H7 (cell line): ENCODE data around the gene CDKN1B. TPM values are rescaled to one million over a fixed set of nuclear protein-coding genes. Genes with fewer than 3 reads are reported as not detected.

Experiments used
- DNase-seq: peaks from one replicate; pipeline ENCODE4 v3.0.0; 2012
- H3K27me3 ChIP-seq: 2 replicates; pipeline ENCODE4 v1.6.0; 2011; ENCODE audit warnings: mild to moderate bottlenecking, low read length; ENCODE audit not compliant: control insufficient read depth, insufficient read depth
- H3K36me3 ChIP-seq: replicated peaks from 2 replicates; pipeline ENCODE4 v1.5.1; 2011; ENCODE audit warnings: low read length; ENCODE audit not compliant: control insufficient read depth, insufficient read depth
- H3K4me3 ChIP-seq: 2 replicates; pipeline ENCODE4 v1.5.1; 2011; ENCODE audit warnings: low read depth, mild to moderate bottlenecking, control low read depth, low read length, moderate library complexity; ENCODE audit not compliant: insufficient read depth
- total RNA-seq: library from RNA; depleted of rRNA; stranded (reverse); fragments of >200 nt; shearing (Covaris generic); gene quantifications from 2 replicates; pipeline ENCODE4 v1.2.3, GENCODE V29; 2014; rRNA removed

The CDKN1B gene
- total RNA-seq, 1 experiment from 2014 or later: 11.7 TPM

DNA sequence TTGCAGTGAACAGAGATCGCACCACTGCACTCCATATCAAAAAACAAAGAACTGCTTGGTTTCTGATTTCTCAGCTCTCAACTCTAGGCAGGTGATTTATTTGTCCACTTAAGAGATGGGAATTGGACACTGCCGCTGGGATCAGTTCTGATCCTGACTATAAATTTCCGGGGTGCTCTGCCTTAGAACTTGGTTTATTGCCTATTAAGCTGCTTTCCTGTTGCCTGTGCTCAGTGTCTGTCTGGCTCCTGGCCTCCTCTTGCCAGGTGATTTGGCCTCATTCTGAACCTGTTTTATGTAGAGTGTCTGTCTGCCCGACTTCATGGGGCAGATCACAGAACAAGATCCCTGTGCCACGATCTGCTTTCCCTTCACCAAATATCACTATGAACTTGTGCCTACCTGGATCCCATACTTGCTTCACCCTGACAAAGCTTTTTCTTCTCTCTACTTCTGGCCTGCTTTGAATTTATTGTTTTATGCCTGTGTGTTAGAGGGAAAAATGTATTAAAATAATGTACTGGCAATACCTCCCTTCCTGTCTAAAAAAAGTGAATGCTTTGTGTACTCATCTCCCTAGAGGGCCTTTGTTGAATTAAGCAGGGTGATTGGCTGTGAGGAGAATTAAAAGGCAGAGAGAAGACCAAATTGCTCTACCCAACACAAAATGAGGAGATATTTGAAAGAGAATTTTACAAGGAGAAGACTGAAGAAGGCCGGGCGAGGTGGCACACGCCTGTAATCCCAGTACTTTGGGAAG, 27.6 kb downstream of the CDKN1B start:
- Histone ChIP-seq H3K27me3 (no peaks in the 10 kb centered on the region), H3K4me3 (no peak overlapping the region), H3K36me3 (no peaks in the 10 kb centered on the region)
- no peak for DNase-seq

- DNase-seq: no peak
- no peaks in the 10 kb centered on the region for H3K36me3 ChIP-seq
- no peak overlapping the region for H3K4me3 ChIP-seq
- H3K27me3 ChIP-seq: no peaks in the 10 kb centered on the region
These were observed 28.5 kb downstream of the CDKN1B start for GRCh38 chr12:12745576-12746211.

GRCh38 chr12:12747278-12747677, 30.1 kb downstream of the CDKN1B start:
- H3K4me3 ChIP-seq: no peak overlapping the region
- DNase-seq: no peak
- no peaks in the 10 kb centered on the region for H3K36me3 ChIP-seq
- H3K27me3 ChIP-seq: no peaks in the 10 kb centered on the region

DNA sequence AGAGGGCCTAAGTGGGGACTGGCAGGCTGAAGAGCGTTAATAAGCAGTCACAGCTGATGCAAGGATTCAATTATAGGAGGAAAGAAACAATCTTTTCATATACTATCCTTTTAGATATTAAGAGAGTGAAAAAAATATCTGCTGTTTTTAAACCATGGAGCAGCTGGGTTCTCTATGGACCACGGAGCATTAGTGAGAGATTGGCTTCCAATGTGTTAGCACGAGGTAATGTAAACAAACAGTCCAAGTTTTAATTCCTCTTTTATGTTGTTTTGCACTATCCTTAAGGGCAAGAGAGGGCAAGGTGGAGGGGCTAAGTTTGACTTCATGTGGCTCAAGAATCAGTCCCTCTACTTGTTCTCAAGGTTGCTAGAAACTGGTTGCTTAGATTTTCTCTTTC, 30.9 kb downstream of the CDKN1B start:
- H3K36me3 ChIP-seq: no peaks in the 10 kb centered on the region
- no peak for DNase-seq

DNA sequence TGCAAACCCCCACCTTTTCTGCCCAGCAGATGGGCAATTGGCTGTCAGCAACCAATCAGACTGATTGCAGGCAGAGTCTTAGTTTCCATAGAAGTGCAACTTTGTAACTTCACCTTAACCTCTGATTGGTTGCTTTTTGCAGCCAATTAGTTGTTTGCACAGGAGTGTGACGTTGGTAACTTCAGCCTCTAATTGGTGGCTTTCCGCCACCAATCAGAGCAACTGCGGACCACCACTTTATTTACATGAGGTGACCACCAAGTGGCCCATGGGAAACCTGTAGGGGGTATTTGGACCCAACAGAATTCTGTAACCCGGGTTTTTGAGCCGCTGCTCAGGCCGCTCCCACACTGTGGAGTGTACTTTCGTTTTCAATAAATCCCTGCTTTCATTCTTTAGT, 32.3 kb downstream of the CDKN1B start:
- DNase-seq: no peak
- no peaks in the 10 kb centered on the region for H3K36me3 ChIP-seq

More for the DNA sequence above, 30.9 kb downstream of the CDKN1B start:
- Histone ChIP-seq H3K4me3 (no peak overlapping the region), H3K27me3 (no peaks in the 10 kb centered on the region)

DNA sequence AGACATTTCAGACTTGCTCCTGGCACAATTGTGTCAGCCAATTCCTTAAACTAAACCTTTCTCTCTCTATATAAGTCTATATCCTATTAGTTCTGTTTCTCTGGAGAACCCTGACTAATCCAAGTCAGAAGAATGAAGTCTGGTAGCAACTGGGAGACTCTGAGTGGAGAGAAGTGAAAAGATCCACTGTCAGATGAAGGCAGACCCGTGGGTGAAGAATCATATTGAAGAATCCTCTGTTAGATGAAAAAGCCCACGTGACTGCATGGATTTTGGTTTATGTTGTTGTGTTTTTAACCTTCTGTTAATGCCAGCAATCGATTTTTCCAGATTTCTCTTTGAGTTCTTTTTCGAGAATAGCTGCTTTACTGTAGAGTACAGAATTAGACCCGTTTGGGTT, 38.8 kb downstream of the CDKN1B start:
- H3K36me3 ChIP-seq: no peaks in the 10 kb centered on the region
- no peak overlapping the region for H3K4me3 ChIP-seq
- no peaks in the 10 kb centered on the region for H3K27me3 ChIP-seq
- no peak for DNase-seq

More for the DNA sequence above, 32.3 kb downstream of the CDKN1B start:
- Histone ChIP-seq H3K4me3 (no peak overlapping the region), H3K27me3 (no peaks in the 10 kb centered on the region)

DNA sequence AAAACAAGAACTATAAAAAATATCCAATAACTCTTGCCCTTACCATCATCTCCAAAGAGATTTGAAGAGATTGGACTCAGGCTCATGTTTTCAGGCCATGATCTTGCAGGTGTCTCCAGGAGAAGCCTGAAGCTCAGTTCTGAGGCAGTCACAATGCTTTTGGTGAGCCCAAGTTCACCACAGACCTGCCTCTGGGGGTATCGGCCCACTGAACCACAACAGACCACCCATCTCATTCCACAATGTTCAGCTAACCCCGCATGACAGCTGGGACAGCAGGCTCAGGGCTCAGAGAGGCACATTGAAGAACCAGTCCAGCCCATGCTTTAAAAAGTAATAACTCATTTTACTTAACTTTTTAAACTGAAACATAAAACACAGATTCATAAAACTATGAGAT, 40.0 kb downstream of the CDKN1B start:
- no peaks in the 10 kb centered on the region for H3K36me3 ChIP-seq
- H3K4me3 ChIP-seq: no peak overlapping the region
- no peak for DNase-seq
- H3K27me3 ChIP-seq: no peaks in the 10 kb centered on the region

- H3K4me3 ChIP-seq: no peak overlapping the region
- no peak for DNase-seq
- no peaks in the 10 kb centered on the region for H3K36me3 ChIP-seq
- H3K27me3 ChIP-seq: no peaks in the 10 kb centered on the region
These were observed 42.2 kb downstream of the CDKN1B start for GRCh38 chr12:12759234-12759915.

DNA sequence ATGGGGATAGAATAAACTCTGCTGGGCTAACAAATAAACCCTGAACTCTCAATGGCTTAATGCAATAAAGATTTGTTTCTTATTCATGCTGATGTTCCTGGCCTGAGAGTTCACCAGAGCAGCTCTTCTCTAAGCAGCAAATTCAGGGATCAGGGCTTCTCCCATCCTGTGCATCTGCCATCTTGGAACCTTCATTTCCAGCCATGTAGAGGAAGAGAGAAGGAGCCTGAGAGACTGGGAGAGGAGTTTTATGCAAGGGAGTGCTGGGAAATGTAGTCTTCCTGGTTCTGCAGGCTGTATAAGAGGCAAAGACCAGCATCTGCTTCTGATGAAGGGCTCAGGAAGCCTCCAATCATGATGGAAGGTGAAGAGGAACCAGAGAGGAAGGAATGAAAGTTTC, 47.7 kb downstream of the CDKN1B start:
- Histone ChIP-seq H3K36me3 (no peaks in the 10 kb centered on the region), H3K27me3 (no peaks in the 10 kb centered on the region), H3K4me3 (no peak overlapping the region)
- no peak for DNase-seq

DNA sequence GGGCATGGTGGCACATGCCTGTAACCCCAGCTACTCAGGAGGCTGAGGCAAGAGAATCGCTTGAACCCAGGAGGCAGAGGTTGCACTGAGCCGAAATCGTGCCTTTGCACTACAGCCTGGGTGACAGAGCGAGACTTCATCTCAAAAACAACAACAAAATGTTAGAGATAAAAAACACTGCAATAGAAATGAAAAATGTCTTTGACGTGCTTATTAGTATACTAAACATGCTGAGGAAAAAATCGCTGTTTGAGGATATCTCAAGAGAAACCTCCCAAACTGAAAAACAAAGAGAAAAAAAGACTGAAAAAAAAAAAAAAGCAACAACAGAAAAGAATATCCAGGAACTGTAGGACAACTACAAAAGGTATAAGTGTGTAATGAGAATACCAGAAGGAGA, 53.1 kb downstream of the CDKN1B start:
- Histone ChIP-seq H3K27me3 (no peaks in the 10 kb centered on the region), H3K4me3 (no peak overlapping the region), H3K36me3 (no peaks in the 10 kb centered on the region)
- DNase-seq: no peak

Other genes starting within 250 kb of the CDKN1B start
- gene DUSP16, start 154.5 kb upstream of the CDKN1B start, total RNA-seq: 13.6 and 17.2 TPM in 2 replicates
- gene CREBL2, start 105.5 kb upstream of the CDKN1B start, total RNA-seq: 28.1 and 33.7 TPM in 2 replicates
- gene GPR19, start 21.2 kb upstream of the CDKN1B start, total RNA-seq: 4.1 and 5.0 TPM in 2 replicates
- 0.62 and 0.89 TPM in 2 replicates for gene APOLD1, start 68.3 kb downstream of the CDKN1B start, total RNA-seq
- gene DDX47, start 96.0 kb downstream of the CDKN1B start, total RNA-seq: 69.7 and 74.7 TPM in 2 replicates
- gene GPRC5A, start 174.2 kb downstream of the CDKN1B start, total RNA-seq: 0.07 TPM in 1 of 2 replicates, not detected in the other
- 0.31 TPM in 1 of 2 replicates, not detected in the other for gene GPRC5D, start 234.8 kb downstream of the CDKN1B start, total RNA-seq